Upper lobe of right lung (tissue), 1 donor: Measurements from ENCODE around the gene SMIM22. TPM values are rescaled to one million over a fixed set of nuclear protein-coding genes. Genes with fewer than 3 reads are reported as not detected.

Source experiments
- ATAC-seq: fragments of 200-7000 bp; cut with Tn5 transposase; one replicate; pipeline ENCODE4 v1.9.1; 2020; ENCODE audit warnings: mild to moderate bottlenecking, moderate library complexity
- DNase-seq: peaks from one replicate; pipeline ENCODE4 v3.0.0-alpha.2; 2020
- H3K27ac ChIP-seq: fragments of 200-600 bp; one replicate; pipeline ENCODE4 v1.8.0; 2022
- H3K27me3 ChIP-seq: fragments of 200-600 bp; one replicate; pipeline ENCODE4 v1.8.0; 2022; ENCODE audit warnings: mild to moderate bottlenecking
- H3K36me3 ChIP-seq: fragments of 200-600 bp; one replicate; pipeline ENCODE4 v1.8.0; 2022
- H3K4me1 ChIP-seq: fragments of 200-600 bp; one replicate; pipeline ENCODE4 v1.8.0; 2022
- H3K4me3 ChIP-seq: fragments of 200-600 bp; one replicate; pipeline ENCODE4 v1.8.0; 2022; ENCODE audit warnings: mild to moderate bottlenecking
- H3K9me3 ChIP-seq: fragments of 200-600 bp; one replicate; pipeline ENCODE4 v1.8.0; 2022
- intact Hi-C: fragments of 100-400 bp; cut with DNase I; formaldehyde crosslinking; loops from one replicate; pipeline ENCODE4 v1.11.0; 2022
- total RNA-seq: library from RNA; stranded (reverse); fragmentation: NEBNext Ultra II Directional; extraction: Animal tissue kit (Norgen Biotek cat#: 25700); gene quantifications from one replicate; pipeline ENCODE4 v1.2.1, GENCODE V29; 2021
- TF ChIP-seq, protein P1 (sequence below): fragments of 200-600 bp; IDR thresholded peaks from one replicate; pipeline ENCODE4 v1.8.0; 2022; ENCODE audit warnings: antibody characterized with exemption
- donor health status: DM: no; HTN: yes; CAD: no; lungs with severe emphysema.

Gene SMIM22
- total RNA-seq, 1 donor from 2014 or later = 23.3 TPM

GRCh38 chr16:4799171-4799855 lies 4.1 kb downstream of the SMIM22 start:
- Histone ChIP-seq H3K27ac (no peak overlapping the region), H3K4me1 (peaks cover 19% of the 10 kb centered on the region), H3K4me3 (no peak overlapping the region), H3K36me3 (peaks cover 11% of the 10 kb centered on the region), H3K27me3 (no peaks in the 10 kb centered on the region), H3K9me3 (no peaks in the 10 kb centered on the region)
- TF ChIP-seq, protein P1, sequence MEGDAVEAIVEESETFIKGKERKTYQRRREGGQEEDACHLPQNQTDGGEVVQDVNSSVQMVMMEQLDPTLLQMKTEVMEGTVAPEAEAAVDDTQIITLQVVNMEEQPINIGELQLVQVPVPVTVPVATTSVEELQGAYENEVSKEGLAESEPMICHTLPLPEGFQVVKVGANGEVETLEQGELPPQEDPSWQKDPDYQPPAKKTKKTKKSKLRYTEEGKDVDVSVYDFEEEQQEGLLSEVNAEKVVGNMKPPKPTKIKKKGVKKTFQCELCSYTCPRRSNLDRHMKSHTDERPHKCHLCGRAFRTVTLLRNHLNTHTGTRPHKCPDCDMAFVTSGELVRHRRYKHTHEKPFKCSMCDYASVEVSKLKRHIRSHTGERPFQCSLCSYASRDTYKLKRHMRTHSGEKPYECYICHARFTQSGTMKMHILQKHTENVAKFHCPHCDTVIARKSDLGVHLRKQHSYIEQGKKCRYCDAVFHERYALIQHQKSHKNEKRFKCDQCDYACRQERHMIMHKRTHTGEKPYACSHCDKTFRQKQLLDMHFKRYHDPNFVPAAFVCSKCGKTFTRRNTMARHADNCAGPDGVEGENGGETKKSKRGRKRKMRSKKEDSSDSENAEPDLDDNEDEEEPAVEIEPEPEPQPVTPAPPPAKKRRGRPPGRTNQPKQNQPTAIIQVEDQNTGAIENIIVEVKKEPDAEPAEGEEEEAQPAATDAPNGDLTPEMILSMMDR = no peak
- intact Hi-C loops = no loop called here
- DNase-seq = no peak
- no peak for ATAC-seq

GRCh38 chr16:4800290-4801041 lies 5.3 kb downstream of the SMIM22 start:
- Histone ChIP-seq H3K36me3 (peaks cover 22% of the 10 kb centered on the region), H3K27ac (no peak overlapping the region), H3K27me3 (no peaks in the 10 kb centered on the region), H3K4me1 (peaks cover 19% of the 10 kb centered on the region), H3K9me3 (no peaks in the 10 kb centered on the region), H3K4me3 (no peak overlapping the region)
- intact Hi-C loops = no loop called here
- TF ChIP-seq, protein P1 = no peak
- ATAC-seq (peak; percentile 5), DNase-seq (peak; percentile 86)

- H3K9me3 ChIP-seq = no peaks in the 10 kb centered on the region
- intact Hi-C loops = no loop called here
- peaks cover 28% of the 10 kb centered on the region for H3K36me3 ChIP-seq
- peak overlapping the region; percentile 75 for H3K27ac ChIP-seq
- ATAC-seq (no peak), DNase-seq (no peak)
- peaks cover 19% of the 10 kb centered on the region for H3K4me1 ChIP-seq
- peak overlapping the region; percentile 85 for H3K4me3 ChIP-seq
- no peaks in the 10 kb centered on the region for H3K27me3 ChIP-seq
- TF ChIP-seq, protein P1 = no peak
Observed at GRCh38 chr16:4801051-4801961, 6.1 kb downstream of the SMIM22 start.

DNA sequence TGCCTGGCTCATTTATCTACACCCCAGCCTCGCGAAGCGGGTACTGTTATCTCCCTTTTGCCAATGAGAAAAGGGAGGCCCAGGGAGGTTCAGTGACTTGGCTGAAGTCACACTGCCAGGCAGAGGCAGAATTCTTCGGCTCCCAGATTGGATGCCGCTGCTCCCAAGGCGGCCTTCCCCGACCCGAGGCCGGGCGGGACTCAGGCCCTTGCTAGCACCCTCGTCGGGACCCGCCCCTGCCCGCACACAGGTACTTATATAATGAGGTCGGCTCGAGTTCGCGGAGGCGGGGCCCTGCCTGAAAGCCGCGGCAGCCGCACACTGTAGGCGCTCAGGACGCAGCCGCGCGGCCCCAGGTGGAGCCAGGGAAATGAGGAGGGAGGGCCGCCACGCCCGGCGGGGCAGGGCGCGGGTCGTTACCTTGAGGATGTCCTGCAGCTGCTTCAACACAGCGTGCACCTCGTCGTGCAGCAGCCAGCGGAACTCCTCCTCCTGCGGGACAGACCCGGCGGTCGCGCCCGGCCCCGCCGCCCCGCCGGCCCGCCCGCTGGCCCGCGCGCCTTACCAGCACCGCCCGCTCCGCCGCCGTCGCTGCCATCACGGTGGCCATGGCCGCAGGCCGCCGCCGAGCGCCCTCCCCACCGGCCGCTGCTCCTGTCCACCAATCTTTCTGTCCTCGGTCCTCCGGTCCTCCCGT lies 6.9 kb downstream of the SMIM22 start, which contains the start of gene ROGDI:
ROGDI (minus strand) TSS at position 672 of the 697 bp plus-strand sequence; CDS start at position 610, 62 bp downstream.
- intact Hi-C loops = no loop called here
- peaks cover 36% of the 10 kb centered on the region for H3K36me3 ChIP-seq
- DNase-seq = peak; percentile 95
- H3K9me3 ChIP-seq = no peaks in the 10 kb centered on the region
- TF ChIP-seq, protein P1 = no peak
- H3K27me3 ChIP-seq = no peaks in the 10 kb centered on the region
- H3K4me3 ChIP-seq = peak within 1 kb of the TSS; percentile 85
- ATAC-seq = peak; percentile 75
- peaks cover 19% of the 10 kb centered on the region for H3K4me1 ChIP-seq
- H3K27ac ChIP-seq = peak within 1 kb of the TSS; percentile 80
